Peyer's patch (tissue), 4 donors: ENCODE measurements around the gene B4GALT5. TPM values are rescaled to one million over a fixed set of nuclear protein-coding genes. Genes with fewer than 3 reads are reported as not detected.
"Not testable (repeated sequence)": the region's sequence is repeated elsewhere in the genome, so short reads cannot be mapped to it uniquely, and the experiment has no call there.

ENCODE experiments used
- DNase-seq, 3 donors: peaks; one replicate each; pipeline ENCODE4 v3.0.0-alpha.2; 2017 to 2019
- H3K27ac ChIP-seq, 4 donors: fragments of 200-600 bp; sonication (generic); one replicate each; pipeline ENCODE4 v1.5.1; 2016 to 2019
- H3K27me3 ChIP-seq, 2 donors: fragments of 200-600 bp; sonication (generic); one replicate each; pipeline ENCODE4 v1.5.1; 2019
- H3K36me3 ChIP-seq, 3 donors: fragments of 200-600 bp; sonication (generic); one replicate each; pipeline ENCODE4 v1.5.1; 2016 to 2019
- H3K4me1 ChIP-seq, 4 donors: fragments of 200-600 bp; sonication (generic); one replicate each; pipeline ENCODE4 v1.5.1; 2016 to 2019
- H3K4me3 ChIP-seq, 4 donors: fragments of 200-600 bp; sonication (generic); 1 replicate in 3 of 4; 2 replicates in 1 of 4; pipeline ENCODE4 v1.5.1; 2016 to 2019; ENCODE audit warnings: mild to moderate bottlenecking in 1 of 4
- H3K9me3 ChIP-seq, 4 donors: fragments of 200-600 bp; sonication (generic); one replicate each; pipeline ENCODE4 v1.5.1; 2016 to 2019; ENCODE audit warnings: mild to moderate bottlenecking in 1 of 4
- CTCF ChIP-seq, 6 experiments: fragments of 450-650 bp in 4 of 6; fragments of 200-600 bp in 2 of 6; sonication (generic) in 1 of 6; IDR thresholded peaks; one replicate each; pipeline ENCODE4 v1.5.1; 2017 to 2019; ENCODE audit warnings: antibody characterized with exemption in 6 of 6, mild to moderate bottlenecking in 3 of 6, moderate library complexity in 1 of 6
- POLR2A ChIP-seq, 2 donors: fragments of 450-650 bp; IDR thresholded peaks; one replicate each; pipeline ENCODE4 v1.5.1; 2017; ENCODE audit warnings: antibody characterized with exemption in 2 of 2, mild to moderate bottlenecking in 2 of 2, moderate library complexity in 2 of 2
- total RNA-seq, 4 donors: library from RNA; depleted of rRNA; stranded (reverse); fragments of >200 nt; gene quantifications; one replicate each; pipeline ENCODE4 v1.1.0, GENCODE V29; 2016

B4GALT5 gene
- total RNA-seq = 10 to 100 TPM in 3 of 4 donors, 1 to 10 TPM in 1; 8.3 to 24.5 (median 19.3) TPM

- peak within 1 kb of the TSS; percentile 95 to 98 (median 97) for H3K4me3 ChIP-seq
- H3K4me1 ChIP-seq = peaks cover 0 to 35% (median 6%) of the 10 kb centered on the region in 4 donors
- no peak for TF ChIP-seq CTCF (IDR thresholded peaks at IDR 0.05)
- TF ChIP-seq POLR2A (IDR thresholded peaks at IDR 0.05) = peak in 1 of 2 donors; percentile 75
- no peaks in the 10 kb centered on the region for H3K9me3 ChIP-seq
- no peaks in the 10 kb centered on the region for H3K27me3 ChIP-seq
- peak; percentile 55 to 85 (median 79) for DNase-seq
- peak within 1 kb of the TSS; percentile 86 to 95 (median 88) for H3K27ac ChIP-seq
- H3K36me3 ChIP-seq = no peaks in the 10 kb centered on the region
Observed at GRCh38 chr20:49713753-49714712, at the start of gene B4GALT5. Gene B4GALT5, minus strand, starts transcription at chr20:49713878. Its CDS starts 188 bp downstream, at chr20:49713690.

GRCh38 chr20:49762940-49763766 is 49.5 kb upstream of the B4GALT5 start:
- Histone ChIP-seq H3K27ac (no peak overlapping the region), H3K4me3 (no peak overlapping the region), H3K36me3 (no peaks in the 10 kb centered on the region), H3K4me1 (peaks cover 0 to 3% (median 0%) of the 10 kb centered on the region in 4 donors), H3K27me3 (no peaks in the 10 kb centered on the region), H3K9me3 (no peaks in the 10 kb centered on the region)
- DNase-seq = no peak
- TF ChIP-seq CTCF (IDR thresholded peaks at IDR 0.05) (no peak), POLR2A (IDR thresholded peaks at IDR 0.05) (no peak)

GRCh38 chr20:49761888-49762287 is 48.2 kb upstream of the B4GALT5 start:
- H3K36me3 ChIP-seq, H3K9me3 ChIP-seq, H3K27me3 ChIP-seq, H3K27ac ChIP-seq, H3K4me3 ChIP-seq, DNase-seq, H3K4me1 ChIP-seq: not testable (repeated sequence)

- H3K4me3 ChIP-seq = no peak overlapping the region
- H3K36me3 ChIP-seq = no peaks in the 10 kb centered on the region
- no peak overlapping the region for H3K27ac ChIP-seq
- H3K27me3 ChIP-seq = no peaks in the 10 kb centered on the region
- no peaks in the 10 kb centered on the region for H3K9me3 ChIP-seq
- no peaks in the 10 kb centered on the region for H3K4me1 ChIP-seq
- TF ChIP-seq POLR2A (IDR thresholded peaks at IDR 0.05) = no peak
- no peak for TF ChIP-seq CTCF (IDR thresholded peaks at IDR 0.05)
- DNase-seq = no peak
Observed at GRCh38 chr20:49759266-49759950, 45.7 kb upstream of the B4GALT5 start.

GRCh38 chr20:49758781-49759180 is 45.1 kb upstream of the B4GALT5 start:
- TF ChIP-seq CTCF (IDR thresholded peaks at IDR 0.05) (no peak), POLR2A (IDR thresholded peaks at IDR 0.05) (no peak)
- Histone ChIP-seq H3K4me1 (no peaks in the 10 kb centered on the region), H3K9me3 (no peaks in the 10 kb centered on the region), H3K27ac (no peak overlapping the region), H3K36me3 (no peaks in the 10 kb centered on the region), H3K27me3 (no peaks in the 10 kb centered on the region), H3K4me3 (no peak overlapping the region)
- no peak for DNase-seq
